Mesendoderm (in vitro differentiated cells): ENCODE data around the gene DDX49.

Source experiments
- DNase-seq: peaks from one replicate; pipeline ENCODE4 v3.0.0; 2013
- H2AK5ac ChIP-seq: 2 replicates; pipeline ENCODE4 v1.6.1; 2013; ENCODE audit warnings: low read length, inconsistent platforms
- H2BK120ac ChIP-seq: 2 replicates; pipeline ENCODE4 v1.6.1; 2013; ENCODE audit warnings: low read depth, mild to moderate bottlenecking, low read length, moderate library complexity, mixed read lengths
- H2BK15ac ChIP-seq: replicated peaks from 2 replicates; pipeline ENCODE4 v1.6.1; 2013; ENCODE audit warnings: low read depth, mild to moderate bottlenecking, moderate library complexity
- H2BK5ac ChIP-seq: 2 replicates; pipeline ENCODE4 v1.6.1; 2013; ENCODE audit warnings: low read length, inconsistent platforms
- H3K18ac ChIP-seq: 2 replicates; pipeline ENCODE4 v1.6.1; 2013; ENCODE audit warnings: mild to moderate bottlenecking, low read length, mixed read lengths
- H3K23ac ChIP-seq: one replicate; pipeline ENCODE4 v1.6.1; 2013; ENCODE audit warnings: low read length
- H3K27ac ChIP-seq: 2 replicates; pipeline ENCODE4 v1.5.1; 2013; ENCODE audit warnings: low read depth, mild to moderate bottlenecking, inconsistent platforms, low read length, moderate library complexity
- H3K27me3 ChIP-seq: 2 replicates; pipeline ENCODE4 v1.6.1; 2013; ENCODE audit warnings: low read length, control low read depth, mild to moderate bottlenecking, inconsistent platforms; ENCODE audit not compliant: insufficient read depth, poor library complexity
- H3K36me3 ChIP-seq: 2 replicates; pipeline ENCODE4 v1.6.1; 2013; ENCODE audit warnings: low read length, inconsistent platforms; ENCODE audit not compliant: control insufficient read depth, insufficient read depth
- H3K4ac ChIP-seq: one replicate; pipeline ENCODE4 v1.6.1; 2013; ENCODE audit warnings: low read depth, mild to moderate bottlenecking, low read length, moderate library complexity
- H3K4me1 ChIP-seq: 2 replicates; pipeline ENCODE4 v1.6.1; 2013; ENCODE audit warnings: low read depth, low read length, inconsistent platforms; ENCODE audit not compliant: control insufficient read depth
- H3K4me2 ChIP-seq: 2 replicates; pipeline ENCODE4 v1.6.1; 2013; ENCODE audit warnings: low read length
- H3K4me3 ChIP-seq: 2 replicates; pipeline ENCODE4 v1.5.1; 2013; ENCODE audit warnings: mild to moderate bottlenecking, low read length
- H3K56ac ChIP-seq: one replicate; pipeline ENCODE4 v1.6.1; 2013; ENCODE audit warnings: low read length
- H3K79me1 ChIP-seq: 2 replicates; pipeline ENCODE4 v1.6.1; 2013; ENCODE audit warnings: low read length, inconsistent platforms
- H3K79me2 ChIP-seq: 2 replicates; pipeline ENCODE4 v1.6.1; 2013; ENCODE audit warnings: mild to moderate bottlenecking, low read length; ENCODE audit not compliant: control insufficient read depth, insufficient read depth
- H3K9ac ChIP-seq: 2 replicates; pipeline ENCODE4 v1.6.1; 2013; ENCODE audit warnings: low read length, inconsistent platforms
- H4K5ac ChIP-seq: one replicate; pipeline ENCODE4 v1.6.1; 2013; ENCODE audit warnings: low read length
- H4K8ac ChIP-seq: one replicate; pipeline ENCODE4 v1.6.1; 2013; ENCODE audit warnings: low read depth, mild to moderate bottlenecking, control low read depth, low read length, moderate library complexity
- WGBS: extraction: QIAGEN DNeasy Blood & Tissue Kit; methylation state at CpG from one replicate; pipeline ENCODE4 v1.1.7; 2013; ENCODE audit warnings: low lambda C conversion rate, missing lambda C conversion rate; ENCODE audit not compliant: insufficient coverage; ENCODE audit errors: extremely low coverage; 5-methylcytosine and 5-hydroxymethylcytosine counted together

The DDX49 gene

GRCh38 chr19:18895038-18895823 lies 24.3 kb upstream of the DDX49 start:
- no peaks in the 10 kb centered on the region for H3K4me1 ChIP-seq
- peak overlapping the region; percentile 6 for H3K18ac ChIP-seq
- no peak overlapping the region for H4K8ac ChIP-seq
- peak overlapping the region; percentile 64 for H3K4me2 ChIP-seq
- no peaks in the 10 kb centered on the region for H3K79me1 ChIP-seq
- H3K27me3 ChIP-seq = no peaks in the 10 kb centered on the region
- H2BK5ac ChIP-seq = no peak overlapping the region
- H3K4me3 ChIP-seq = peak overlapping the region; percentile 19
- no peak overlapping the region for H4K5ac ChIP-seq
- H2AK5ac ChIP-seq = no peak overlapping the region
- no peaks in the 10 kb centered on the region for H3K79me2 ChIP-seq
- peaks cover 2% of the 10 kb centered on the region for H3K36me3 ChIP-seq
- H2BK15ac ChIP-seq = no peak overlapping the region
- peak overlapping the region; percentile 76 for H3K9ac ChIP-seq
- peak; percentile 81 for DNase-seq
- no CpG with 5 or more reads among the region's 72 CpGs for WGBS
- H3K27ac ChIP-seq = no peak overlapping the region
- no peak overlapping the region for H2BK120ac ChIP-seq
- no peak overlapping the region for H3K4ac ChIP-seq
- H3K56ac ChIP-seq = peak overlapping the region; percentile 80
- peak overlapping the region; percentile 45 for H3K23ac ChIP-seq

GRCh38 chr19:18895824-18896341 lies 23.6 kb upstream of the DDX49 start, which contains the start of gene CERS1:
Gene CERS1, minus strand, starts transcription at chr19:18896158. Its CDS starts 86 bp downstream, at chr19:18896072.
- no peak within 1 kb of the TSS for H4K8ac ChIP-seq
- H3K79me2 ChIP-seq = no peaks in the 10 kb centered on the region
- no peak within 1 kb of the TSS for H3K27ac ChIP-seq
- H3K4ac ChIP-seq = no peak within 1 kb of the TSS
- H3K4me2 ChIP-seq = peak within 1 kb of the TSS; percentile 64
- H2BK120ac ChIP-seq = no peak within 1 kb of the TSS
- H3K4me3 ChIP-seq = peak within 1 kb of the TSS; percentile 19
- peak within 1 kb of the TSS; percentile 76 for H3K9ac ChIP-seq
- no peak within 1 kb of the TSS for H2AK5ac ChIP-seq
- peak; percentile 51 for DNase-seq
- H2BK15ac ChIP-seq = no peak within 1 kb of the TSS
- H3K18ac ChIP-seq = peak within 1 kb of the TSS; percentile 6
- no peaks in the 10 kb centered on the region for H3K4me1 ChIP-seq
- peak within 1 kb of the TSS; percentile 80 for H3K56ac ChIP-seq
- H3K79me1 ChIP-seq = no peaks in the 10 kb centered on the region
- H3K27me3 ChIP-seq = no peaks in the 10 kb centered on the region
- no peak within 1 kb of the TSS for H2BK5ac ChIP-seq
- no CpG with 5 or more reads among the region's 89 CpGs for WGBS
- H3K23ac ChIP-seq = peak within 1 kb of the TSS; percentile 45
- H3K36me3 ChIP-seq = peaks cover 2% of the 10 kb centered on the region
- no peak within 1 kb of the TSS for H4K5ac ChIP-seq

GRCh38 chr19:18896421-18896841 lies 23.1 kb upstream of the DDX49 start:
- Histone ChIP-seq H3K9ac (no peak overlapping the region), H3K27ac (no peak overlapping the region), H3K4me3 (no peak overlapping the region), H3K79me2 (no peaks in the 10 kb centered on the region), H3K79me1 (no peaks in the 10 kb centered on the region), H2BK15ac (no peak overlapping the region), H2BK5ac (no peak overlapping the region), H3K4me2 (no peak overlapping the region), H2BK120ac (no peak overlapping the region), H3K36me3 (peaks cover 2% of the 10 kb centered on the region), H3K4ac (no peak overlapping the region), H2AK5ac (no peak overlapping the region), H3K27me3 (no peaks in the 10 kb centered on the region), H4K5ac (no peak overlapping the region), H3K23ac (no peak overlapping the region), H4K8ac (no peak overlapping the region), H3K18ac (no peak overlapping the region), H3K4me1 (no peaks in the 10 kb centered on the region), H3K56ac (no peak overlapping the region)
- DNase-seq = no peak
- no CpG with 5 or more reads among the region's 33 CpGs for whole genome bisulfite sequencing

GRCh38 chr19:18897094-18898029 lies 22.2 kb upstream of the DDX49 start:
- no peak for DNase-seq
- Histone ChIP-seq H3K36me3 (peaks cover 2% of the 10 kb centered on the region), H4K8ac (no peak overlapping the region), H3K4ac (no peak overlapping the region), H3K27ac (no peak overlapping the region), H3K18ac (no peak overlapping the region), H2BK15ac (no peak overlapping the region), H3K4me2 (no peak overlapping the region), H3K4me3 (no peak overlapping the region), H2BK5ac (no peak overlapping the region), H2AK5ac (no peak overlapping the region), H3K56ac (no peak overlapping the region), H4K5ac (no peak overlapping the region), H3K23ac (no peak overlapping the region), H3K79me2 (no peaks in the 10 kb centered on the region), H3K9ac (no peak overlapping the region), H2BK120ac (no peak overlapping the region), H3K27me3 (no peaks in the 10 kb centered on the region), H3K79me1 (no peaks in the 10 kb centered on the region), H3K4me1 (no peaks in the 10 kb centered on the region)
- no CpG with 5 or more reads among the region's 25 CpGs for WGBS

- no peak overlapping the region for H2BK5ac ChIP-seq
- H4K5ac ChIP-seq = no peak overlapping the region
- H3K36me3 ChIP-seq = peaks cover 2% of the 10 kb centered on the region
- no peak overlapping the region for H3K27ac ChIP-seq
- no peaks in the 10 kb centered on the region for H3K79me2 ChIP-seq
- H2BK15ac ChIP-seq = no peak overlapping the region
- no CpG with 5 or more reads among the region's 18 CpGs for WGBS
- no peak overlapping the region for H2AK5ac ChIP-seq
- H3K23ac ChIP-seq = no peak overlapping the region
- H3K79me1 ChIP-seq = no peaks in the 10 kb centered on the region
- no peak overlapping the region for H3K4me3 ChIP-seq
- H4K8ac ChIP-seq = no peak overlapping the region
- no peak overlapping the region for H3K9ac ChIP-seq
- H3K4me1 ChIP-seq = no peaks in the 10 kb centered on the region
- H3K4me2 ChIP-seq = no peak overlapping the region
- H3K27me3 ChIP-seq = no peaks in the 10 kb centered on the region
- no peak overlapping the region for H3K56ac ChIP-seq
- DNase-seq = no peak
- H2BK120ac ChIP-seq = no peak overlapping the region
- H3K4ac ChIP-seq = no peak overlapping the region
- no peak overlapping the region for H3K18ac ChIP-seq
These were observed 21.4 kb upstream of the DDX49 start for GRCh38 chr19:18898081-18898606.
